DMS114 treated with DMSO at 0.1 percent for 48 hours (cell line): Measurements from ENCODE around the gene TRAM1L1.

ENCODE experiments used
- DNase-seq: peaks from one replicate; lab custom pipeline; 2025; ENCODE audit not compliant: unreplicated experiment; lab: John Stamatoyannopoulos, UW

Gene TRAM1L1

GRCh38 chr4:117084866-117085701 is at the start of gene TRAM1L1:
TRAM1L1 (minus strand) TSS chr4:117085576; CDS start chr4:117085393, 183 bp downstream.
- peak; percentile 21 for DNase-seq

GRCh38 chr4:117134386-117134785 is 49.0 kb upstream of the TRAM1L1 start:
- DNase-seq, result peak; percentile 15

- DNase-seq, result no peak
These were observed 11.5 kb upstream of the TRAM1L1 start for GRCh38 chr4:117096886-117097285.

- DNase-seq, result no peak
These were observed 11.1 kb upstream of the TRAM1L1 start for GRCh38 chr4:117096462-117096861.

GRCh38 chr4:117093571-117093970 is 8.2 kb upstream of the TRAM1L1 start:
- no peak for DNase-seq

- no peak for DNase-seq
These were observed 7.6 kb downstream of the TRAM1L1 start for GRCh38 chr4:117077760-117078159.

- no peak for DNase-seq
These were observed 17.3 kb downstream of the TRAM1L1 start for GRCh38 chr4:117068120-117068519.

- DNase-seq, result no peak
These were observed 21.2 kb downstream of the TRAM1L1 start for GRCh38 chr4:117063961-117064696.

GRCh38 chr4:117042962-117043361 is 42.4 kb downstream of the TRAM1L1 start:
- no peak for DNase-seq
